Measurements from ENCODE around the gene FOXI1. TPM values are rescaled to one million over a fixed set of nuclear protein-coding genes. Genes with fewer than 3 reads are reported as not detected.
"Not testable (repeated sequence)": the region's sequence is repeated elsewhere in the genome, so short reads cannot be mapped to it uniquely, and the experiment has no call there.

Gene FOXI1
- total RNA-seq, 1 donor from 2014 or later, result 0.69 TPM

- no peak for DNase-seq (ENCODE audit: low spot score)
Measured at GRCh38 chr5:170126061-170126460, 20.4 kb downstream of the FOXI1 start.

- no peak for DNase-seq (ENCODE audit: low spot score)
Measured at GRCh38 chr5:170126626-170127025, 20.9 kb downstream of the FOXI1 start.

DNA sequence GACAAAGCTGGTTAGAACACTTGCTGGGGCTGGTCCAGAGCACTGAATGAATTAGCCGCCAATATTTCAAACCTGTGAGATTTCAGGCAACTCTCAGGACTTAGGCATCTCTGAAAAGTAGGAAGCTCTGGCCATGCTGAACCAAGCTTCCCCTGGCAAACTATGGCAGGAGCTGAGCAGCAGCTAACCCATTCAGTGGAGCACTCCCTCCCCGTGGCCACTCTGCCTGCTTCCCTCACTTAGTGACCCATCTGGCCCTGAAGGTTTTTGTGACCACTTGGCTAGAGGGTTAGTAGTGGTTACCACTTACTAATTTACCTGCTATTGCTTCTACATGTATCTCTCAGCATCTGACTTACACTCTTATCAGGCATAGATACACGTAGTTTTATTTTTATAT lies 25.5 kb downstream of the FOXI1 start:
- no peak for DNase-seq (ENCODE audit: low spot score)

GRCh38 chr5:170132269-170132975 lies 26.7 kb downstream of the FOXI1 start:
- no peak for DNase-seq (ENCODE audit: low spot score)

- no peak for DNase-seq (ENCODE audit: low spot score)
Measured at GRCh38 chr5:170132976-170133448, 27.3 kb downstream of the FOXI1 start.

DNA sequence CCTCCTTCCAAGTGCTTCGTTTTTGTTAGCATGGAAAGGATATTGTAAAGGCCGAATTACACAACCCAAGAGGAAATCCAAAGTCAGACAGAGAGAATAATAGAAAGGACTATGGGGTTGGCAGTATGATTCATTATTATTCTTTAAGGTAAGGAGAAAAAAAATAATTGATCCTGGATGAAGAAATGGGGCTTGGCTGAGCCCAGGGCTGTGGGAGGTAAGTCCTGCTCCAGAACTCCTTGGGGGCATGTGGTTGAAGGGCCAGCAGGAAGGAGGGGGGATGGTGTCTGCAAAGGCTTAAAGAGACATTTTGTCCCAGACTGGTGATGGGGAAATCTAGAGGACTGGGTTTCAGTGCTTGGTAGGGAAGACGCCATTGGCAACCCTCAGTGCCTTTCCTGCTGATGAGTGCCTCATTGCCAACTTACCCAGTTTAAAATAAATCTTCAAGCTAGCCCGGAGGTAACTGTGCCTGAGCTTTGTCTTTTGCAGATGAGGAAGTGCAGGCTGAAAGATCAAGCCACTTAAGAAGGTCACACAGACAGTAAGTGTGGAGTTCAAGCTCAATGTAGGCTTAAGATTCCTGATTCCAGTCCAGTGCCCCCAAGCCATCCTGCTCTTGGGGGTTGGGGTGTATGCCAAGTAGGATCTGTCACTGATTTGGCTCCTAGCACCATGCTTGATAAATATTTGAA lies 30.2 kb downstream of the FOXI1 start:
- no peak for DNase-seq (ENCODE audit: low spot score)

DNA sequence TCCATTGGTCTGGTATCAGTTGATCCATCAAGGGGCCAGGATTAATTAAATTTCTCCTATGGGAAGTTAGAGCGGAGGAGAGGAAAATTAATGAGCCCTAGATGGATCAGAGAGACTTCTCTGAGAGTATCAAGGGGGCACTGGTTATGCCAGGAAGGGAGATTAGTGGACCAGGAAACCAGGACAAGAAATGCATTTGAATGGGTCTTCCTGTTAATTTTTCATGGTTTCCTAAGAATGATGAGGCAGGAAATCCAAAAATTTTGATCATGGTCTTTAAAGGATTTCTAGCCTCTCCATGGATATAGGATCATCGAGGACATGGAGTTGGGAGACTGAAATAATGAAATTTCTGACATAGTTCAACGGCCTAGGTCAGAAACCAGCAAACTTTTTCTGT lies 30.8 kb downstream of the FOXI1 start:
- DNase-seq (ENCODE audit: low spot score), result no peak

DNA sequence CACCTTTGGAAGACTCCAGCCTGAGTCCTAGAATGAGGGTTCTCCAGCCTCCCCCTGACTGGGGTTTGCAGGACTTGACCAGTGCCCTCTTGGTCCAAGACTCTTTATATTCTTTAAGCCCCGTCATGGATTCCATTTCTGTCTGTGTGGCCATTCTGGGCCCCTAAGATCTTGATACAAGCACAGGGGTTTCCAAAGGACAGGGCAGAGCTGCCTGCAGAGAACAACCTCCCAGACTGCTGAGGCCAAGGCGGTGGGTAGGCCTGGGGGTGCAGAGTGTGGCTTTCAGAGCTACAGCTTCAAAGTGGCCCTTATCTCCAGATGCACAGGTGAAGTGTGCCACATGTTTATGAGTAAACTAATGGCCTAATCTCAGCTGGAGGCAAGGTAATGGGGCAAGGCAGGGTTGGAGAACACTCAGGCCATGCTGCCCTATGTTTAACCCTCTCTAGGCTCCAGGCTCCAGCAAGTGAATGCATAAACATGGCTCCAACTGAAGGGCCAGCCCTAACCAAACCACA lies 32.1 kb downstream of the FOXI1 start:
- DNase-seq (ENCODE audit: low spot score), result no peak

- DNase-seq (ENCODE audit: low spot score), result no peak
Measured at GRCh38 chr5:170138273-170138672, 32.6 kb downstream of the FOXI1 start.

- DNase-seq (ENCODE audit: low spot score), result no peak
Measured at GRCh38 chr5:170139786-170140335, 34.2 kb downstream of the FOXI1 start.

DNA sequence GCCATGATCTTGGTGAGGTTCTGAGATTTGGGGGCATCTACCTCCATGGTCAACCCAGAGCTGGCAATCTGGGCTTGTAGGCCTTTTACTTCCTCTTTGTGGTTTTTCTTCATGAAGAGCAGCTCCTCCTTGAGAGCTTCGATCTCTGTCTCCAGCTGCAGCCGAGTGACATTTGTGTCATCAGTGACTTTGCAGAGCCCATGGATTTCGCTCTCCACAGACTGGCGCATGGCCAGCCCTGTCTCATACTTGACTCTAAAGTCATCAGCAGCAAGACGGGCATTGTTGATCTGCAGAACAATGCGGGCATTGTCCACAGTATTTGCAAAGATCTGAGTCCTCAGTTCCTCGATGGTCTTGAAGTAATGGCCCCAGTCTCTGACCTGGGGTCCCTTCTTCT lies 35.5 kb downstream of the FOXI1 start:
- DNase-seq (ENCODE audit: low spot score), result not testable (repeated sequence)

GRCh38 chr5:170141636-170142035 lies 35.9 kb downstream of the FOXI1 start:
- no peak for DNase-seq (ENCODE audit: low spot score)

- no peak for DNase-seq (ENCODE audit: low spot score)
Measured at GRCh38 chr5:170142196-170142595, 36.5 kb downstream of the FOXI1 start.

GRCh38 chr5:170143091-170143490 lies 37.4 kb downstream of the FOXI1 start:
- DNase-seq (ENCODE audit: low spot score), result no peak

GRCh38 chr5:170143710-170144109 lies 38.0 kb downstream of the FOXI1 start:
- no peak for DNase-seq (ENCODE audit: low spot score)

GRCh38 chr5:170144286-170145023 lies 38.8 kb downstream of the FOXI1 start:
- no peak for DNase-seq (ENCODE audit: low spot score)

- DNase-seq (ENCODE audit: low spot score), result no peak
Measured at GRCh38 chr5:170145462-170145861, 39.8 kb downstream of the FOXI1 start.

- DNase-seq (ENCODE audit: low spot score), result no peak
Measured at GRCh38 chr5:170147051-170147752, 41.5 kb downstream of the FOXI1 start.

GRCh38 chr5:170147753-170148264 lies 42.1 kb downstream of the FOXI1 start:
- no peak for DNase-seq (ENCODE audit: low spot score)

- no peak for DNase-seq (ENCODE audit: low spot score)
Measured at GRCh38 chr5:170148430-170149205, 42.9 kb downstream of the FOXI1 start.

DNA sequence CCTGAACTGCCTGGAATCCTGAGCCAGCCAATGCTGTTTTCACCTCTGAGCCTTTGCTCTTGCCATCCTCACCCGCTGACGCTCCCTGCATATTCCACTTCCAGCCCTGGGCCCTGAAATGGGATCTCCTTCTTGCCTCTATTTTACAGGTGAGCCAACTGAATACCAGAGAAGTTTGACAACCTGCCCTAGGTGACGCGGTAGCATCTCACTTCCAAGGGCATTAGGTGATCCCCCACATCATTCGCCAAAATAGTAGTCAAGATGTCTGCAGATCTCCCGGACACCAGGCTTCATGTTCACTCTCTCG lies 43.5 kb downstream of the FOXI1 start:
- DNase-seq (ENCODE audit: low spot score), result no peak

Measured in mucosa of gallbladder (tissue), 1 donor.